B cell (primary cell): ENCODE results near the gene IGLL5. TPM values are rescaled to one million over a fixed set of nuclear protein-coding genes. Genes with fewer than 3 reads are reported as not detected.

ENCODE experiments used
- ATAC-seq: fragments of 200-7000 bp; cut with Tn5 transposase; one replicate; pipeline ENCODE4 v1.10.0; 2021; ENCODE audit warnings: low read depth, mild to moderate bottlenecking, moderate number of reproducible peaks, moderate library complexity
- CTCF ChIA-PET: fragments of 350-600 bp; sonication (Branson Sonifier 250); formaldehyde crosslinking; loops from one replicate; lab custom pipeline; 2021; ENCODE audit warnings: antibody characterized with exemption, inconsistent platforms; lab: Charles Lee
- POLR2A ChIA-PET: fragments of 350-600 bp; sonication (Branson Sonifier 250); formaldehyde crosslinking; loops from one replicate; lab custom pipeline; 2021; ENCODE audit warnings: antibody characterized with exemption; lab: Charles Lee
- DNase-seq: peaks from one replicate; pipeline ENCODE4 v3.0.0; 2013
- H2AFZ ChIP-seq: 2 replicates; pipeline ENCODE4 v1.6.1; 2012; ENCODE audit warnings: mild to moderate bottlenecking, low read depth, low read length; ENCODE audit not compliant: insufficient read depth, poor library complexity, severe bottlenecking
- H3K27ac ChIP-seq, 2 donors: 1 replicate in 1 of 2; 2 replicates in 1 of 2; pipeline ENCODE4 v1.5.1; 2012 to 2013; ENCODE audit warnings: low read length in 2 of 2, mild to moderate bottlenecking in 2 of 2, moderate library complexity in 1 of 2
- H3K27me3 ChIP-seq, 4 experiments: fragments of 200-600 bp in 1 of 4; sonication (generic) in 1 of 4; replicated peaks in 1 of 4; 1 replicate in 2 of 4; 2 replicates in 2 of 4; pipeline versions ENCODE4 v1.6.1 to v1.7.0; 2013 to 2016; ENCODE audit warnings: low read length in 3 of 4, mild to moderate bottlenecking in 2 of 4, mixed read lengths in 1 of 4, moderate library complexity in 1 of 4; ENCODE audit not compliant: insufficient read depth in 4 of 4, control insufficient read depth in 3 of 4; ENCODE audit errors: control extremely low read depth in 1 of 4
- H3K36me3 ChIP-seq, 2 experiments: replicated peaks in 1 of 2; 1 replicate in 1 of 2; 2 replicates in 1 of 2; pipeline versions ENCODE4 v1.6.1 to v1.7.1; 2013; ENCODE audit warnings: low read length in 1 of 2; ENCODE audit not compliant: insufficient read depth in 2 of 2, control insufficient read depth in 1 of 2; ENCODE audit errors: control extremely low read depth in 1 of 2, extremely low read depth in 1 of 2
- H3K4me1 ChIP-seq, 2 donors: fragments of 200-600 bp in 1 of 2; sonication (generic) in 1 of 2; 1 replicate in 1 of 2; 2 replicates in 1 of 2; pipeline versions ENCODE4 v1.5.1 to v1.6.1; 2013 to 2017; ENCODE audit warnings: low read length in 2 of 2; ENCODE audit not compliant: control insufficient read depth in 2 of 2, insufficient read depth in 2 of 2
- H3K4me2 ChIP-seq: replicated peaks from 2 replicates; pipeline ENCODE3; 2012; ENCODE audit warnings: mild to moderate bottlenecking, low read depth, low read length; ENCODE audit not compliant: poor library complexity, severe bottlenecking
- H3K4me3 ChIP-seq, 5 experiments: fragments of 200-600 bp in 1 of 5; sonication (generic) in 1 of 5; 1 replicate in 3 of 5; 2 replicates in 2 of 5; pipeline versions ENCODE4 v1.5.1 to v1.7.0; 2011 to 2016; ENCODE audit warnings: low read length in 4 of 5, mild to moderate bottlenecking in 4 of 5, low read depth in 2 of 5, control low read depth in 1 of 5, moderate library complexity in 1 of 5; ENCODE audit not compliant: insufficient read depth in 1 of 5; ENCODE audit errors: control extremely low read depth in 1 of 5, extremely low read depth in 1 of 5
- H3K79me2 ChIP-seq: fragments of 200-600 bp; sonication (generic); one replicate; pipeline ENCODE4 v1.6.0; 2016; ENCODE audit warnings: low read length; ENCODE audit not compliant: control insufficient read depth, insufficient read depth
- H3K9ac ChIP-seq: fragments of 200-600 bp; sonication (generic); 2 replicates; pipeline ENCODE4 v1.6.1; 2017; ENCODE audit warnings: mild to moderate bottlenecking, low read length, moderate library complexity
- H3K9me3 ChIP-seq, 3 donors: one replicate each; pipeline versions ENCODE4 v1.6.1 to v1.7.1; 2013; ENCODE audit warnings: low read length in 2 of 3; ENCODE audit not compliant: control insufficient read depth in 2 of 3, insufficient read depth in 1 of 3; ENCODE audit errors: control extremely low read depth in 1 of 3
- H4K20me1 ChIP-seq: 2 replicates; pipeline ENCODE4 v1.6.0; 2012; ENCODE audit warnings: mild to moderate bottlenecking, low read length; ENCODE audit not compliant: insufficient read depth, control insufficient read depth, poor library complexity, severe bottlenecking
- H3K27ac Mint-ChIP-seq: one replicate; pipeline ENCODE4 v1.8.0; 2021; ENCODE audit warnings: mixed read lengths
- H3K27me3 Mint-ChIP-seq: one replicate; pipeline ENCODE4 v1.8.0; 2021; ENCODE audit warnings: mixed read lengths
- H3K4me1 Mint-ChIP-seq: one replicate; pipeline ENCODE4 v1.8.0; 2021; ENCODE audit warnings: mixed read lengths
- H3K4me3 Mint-ChIP-seq: one replicate; pipeline ENCODE4 v1.8.0; 2021; ENCODE audit warnings: mixed read lengths
- H3K9me3 Mint-ChIP-seq: one replicate; pipeline ENCODE4 v1.8.0; 2022; ENCODE audit warnings: mixed read lengths; ENCODE audit not compliant: insufficient read depth
- EZH2 ChIP-seq: IDR thresholded peaks from 2 replicates; pipeline ENCODE4 v1.6.1; 2012; ENCODE audit warnings: borderline replicate concordance, low read depth, mild to moderate bottlenecking, moderate library complexity, low read length; ENCODE audit not compliant: insufficient read depth, poor library complexity, severe bottlenecking
- WGBS: methylation state at CpG from one replicate; pipeline ENCODE4 v1.1.5; 2013; ENCODE audit warnings: missing lambda C conversion rate; ENCODE audit not compliant: insufficient coverage; 5-methylcytosine and 5-hydroxymethylcytosine counted together
- intact Hi-C: fragments of 100-400 bp; cut with micrococcal nuclease; formaldehyde crosslinking; loops from one replicate; pipeline ENCODE4 v1.10.0; 2022
- polyA plus RNA-seq: library from polyadenylated mRNA; depleted of rRNA; stranded (reverse); fragments of >200 nt; gene quantifications from 2 replicates; pipeline ENCODE4 v1.2.3, GENCODE V29; 2012
- total RNA-seq, 2 donors: library from RNA; stranded (reverse); fragments of 120-200 nt in 1 of 2; gene quantifications; 1 replicate in 1 of 2; 2 replicates in 1 of 2; pipeline versions ENCODE4 v1.2.3 to v1.2.4, GENCODE V29; 2013 to 2022
- TF ChIP-seq, protein P1 (sequence below): fragments of 200-600 bp; IDR thresholded peaks from one replicate; pipeline ENCODE4 v1.8.0; 2022; ENCODE audit warnings: antibody characterized with exemption, mild to moderate bottlenecking

The IGLL5 gene
- total and polyA plus RNA-seq, 2 donors (not counting 1 experiment from before 2014, with no cell fraction given): 39.8 to 365 TPM

DNA sequence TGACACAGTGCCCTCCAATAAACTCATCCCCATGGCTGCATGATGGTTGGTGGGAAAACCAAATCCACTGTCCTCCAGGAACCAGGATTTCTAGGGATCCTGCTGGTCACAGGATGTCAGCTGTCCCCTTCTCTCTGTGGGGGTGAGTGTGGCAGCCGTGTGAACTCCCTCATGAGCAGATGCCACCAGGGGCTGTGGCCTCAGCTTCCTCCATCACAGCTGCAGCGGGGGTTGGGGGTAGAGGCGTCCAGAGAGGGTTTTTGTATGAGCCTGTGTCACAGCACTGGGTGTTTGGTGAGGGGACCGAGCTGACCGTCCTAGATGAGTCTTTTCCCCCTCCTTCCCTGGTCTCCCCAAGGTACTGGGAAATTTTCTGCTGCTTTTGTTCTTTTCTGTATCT is 26.4 kb downstream of the IGLL5 start:
- intact Hi-C loops: no loop called here
- Histone ChIP-seq H3K4me2 (peak overlapping the region; percentile 61), H2AFZ (no peak overlapping the region), H3K27ac (peak overlapping the region; percentile 65 to 77), H3K9ac (no peak overlapping the region), H3K79me2 (peaks cover 62% of the 10 kb centered on the region), H3K36me3 (peaks cover 0 to 3% of the 10 kb centered on the region in 2 experiments), H4K20me1 (no peaks in the 10 kb centered on the region), H3K4me1 (peaks cover 57 to 83% of the 10 kb centered on the region in 2 donors), H3K4me3 (no peak overlapping the region), H3K27me3 (no peaks in the 10 kb centered on the region), H3K9me3 (peaks cover 0 to 6% (median 0%) of the 10 kb centered on the region in 3 donors)
- Mint-ChIP-seq H3K9me3 (no peaks in the 10 kb centered on the region), H3K4me3 (peak overlapping the region; percentile 55), H3K27ac (peak overlapping the region; percentile 76), H3K27me3 (no peaks in the 10 kb centered on the region), H3K4me1 (peaks cover 81% of the 10 kb centered on the region)
- POLR2A ChIA-PET: interaction anchor here (1.2 to 2.3 kb wide), 4 partner anchors 10 to 22 kb away, joined by 3 to 11 read pairs (median 6); no protein-coding TSS in a partner anchor
- TF ChIP-seq, protein P1, sequence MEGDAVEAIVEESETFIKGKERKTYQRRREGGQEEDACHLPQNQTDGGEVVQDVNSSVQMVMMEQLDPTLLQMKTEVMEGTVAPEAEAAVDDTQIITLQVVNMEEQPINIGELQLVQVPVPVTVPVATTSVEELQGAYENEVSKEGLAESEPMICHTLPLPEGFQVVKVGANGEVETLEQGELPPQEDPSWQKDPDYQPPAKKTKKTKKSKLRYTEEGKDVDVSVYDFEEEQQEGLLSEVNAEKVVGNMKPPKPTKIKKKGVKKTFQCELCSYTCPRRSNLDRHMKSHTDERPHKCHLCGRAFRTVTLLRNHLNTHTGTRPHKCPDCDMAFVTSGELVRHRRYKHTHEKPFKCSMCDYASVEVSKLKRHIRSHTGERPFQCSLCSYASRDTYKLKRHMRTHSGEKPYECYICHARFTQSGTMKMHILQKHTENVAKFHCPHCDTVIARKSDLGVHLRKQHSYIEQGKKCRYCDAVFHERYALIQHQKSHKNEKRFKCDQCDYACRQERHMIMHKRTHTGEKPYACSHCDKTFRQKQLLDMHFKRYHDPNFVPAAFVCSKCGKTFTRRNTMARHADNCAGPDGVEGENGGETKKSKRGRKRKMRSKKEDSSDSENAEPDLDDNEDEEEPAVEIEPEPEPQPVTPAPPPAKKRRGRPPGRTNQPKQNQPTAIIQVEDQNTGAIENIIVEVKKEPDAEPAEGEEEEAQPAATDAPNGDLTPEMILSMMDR: no peak
- no peak for TF ChIP-seq EZH2
- ATAC-seq: peak; percentile 73
- CTCF ChIA-PET: interaction anchor here (1.2 to 4.2 kb wide), 4 partner anchors 18 to 143 kb away, joined by 3 to 19 read pairs (median 6); no protein-coding TSS in a partner anchor
- no CpG with 5 or more reads among the region's 5 CpGs for WGBS
- DNase-seq: peak; percentile 60
